Sigmoid colon (tissue), 7 donors: Measurements from ENCODE around the gene AIG1. TPM values are rescaled to one million over a fixed set of nuclear protein-coding genes. Genes with fewer than 3 reads are reported as not detected.

Experiments
- DNase-seq: peaks from one replicate; pipeline ENCODE4 v3.0.0-alpha.2; 2019
- H3K27ac ChIP-seq, 4 donors: fragments of 200-600 bp; sonication (generic); one replicate each; pipeline ENCODE4 v1.5.1; 2016 to 2019; ENCODE audit warnings: mild to moderate bottlenecking in 1 of 4
- H3K27me3 ChIP-seq, 3 donors: fragments of 200-600 bp; sonication (generic); one replicate each; pipeline ENCODE4 v1.5.1; 2019; ENCODE audit warnings: mild to moderate bottlenecking in 1 of 3
- H3K36me3 ChIP-seq, 4 donors: fragments of 200-600 bp; sonication (generic); one replicate each; pipeline ENCODE4 v1.5.1; 2016 to 2019
- H3K4me1 ChIP-seq, 4 donors: fragments of 200-600 bp; sonication (generic); one replicate each; pipeline ENCODE4 v1.5.1; 2017 to 2019
- H3K4me3 ChIP-seq, 4 donors: fragments of 200-600 bp; sonication (generic); one replicate each; pipeline ENCODE4 v1.5.1; 2017 to 2019; ENCODE audit warnings: mild to moderate bottlenecking in 2 of 4, moderate library complexity in 1 of 4
- H3K9me3 ChIP-seq, 4 donors: fragments of 200-600 bp in 3 of 4; sonication (generic) in 3 of 4; one replicate each; pipeline versions ENCODE4 v1.5.1 to v1.6.1; 2013 to 2019
- CTCF ChIP-seq, 4 experiments: fragments of 450-650 bp in 3 of 4; fragments of 200-600 bp in 1 of 4; IDR thresholded peaks; one replicate each; pipeline ENCODE4 v1.5.1; 2016 to 2019; ENCODE audit warnings: antibody characterized with exemption in 4 of 4, mild to moderate bottlenecking in 3 of 4, moderate library complexity in 2 of 4
- EP300 ChIP-seq, 4 donors: sonication (generic); formaldehyde crosslinking; IDR thresholded peaks; one replicate each; pipeline ENCODE4 v1.6.1; 2017; ENCODE audit warnings: antibody characterized with exemption in 4 of 4
- POLR2A ChIP-seq, 2 donors: fragments of 450-650 bp; IDR thresholded peaks; one replicate each; pipeline ENCODE4 v1.6.1; 2016; ENCODE audit warnings: antibody characterized with exemption in 2 of 2, mild to moderate bottlenecking in 2 of 2, moderate library complexity in 2 of 2
- POLR2AphosphoS5 ChIP-seq, 4 donors: sonication (generic); formaldehyde crosslinking; IDR thresholded peaks; one replicate each; pipeline ENCODE4 v1.6.1; 2017; ENCODE audit warnings: antibody characterized with exemption in 4 of 4
- WGBS, 2 donors: extraction: QIAGEN DNeasy Blood & Tissue Kit; methylation state at CpG; one replicate each; pipeline ENCODE4 v1.1.7; 2013; 5-methylcytosine and 5-hydroxymethylcytosine counted together
- intact Hi-C: fragments of 100-400 bp; cut with DNase I; formaldehyde crosslinking; loops from one replicate; pipeline ENCODE4 v1.15.1; 2023
- polyA plus RNA-seq, 3 donors: library from polyadenylated mRNA; stranded (reverse); fragments of 200-250 nt; gene quantifications; one replicate each; pipeline ENCODE4 v1.2.3, GENCODE V29; 2013
- total RNA-seq, 4 donors: library from RNA; depleted of rRNA; stranded (reverse); fragments of >200 nt; gene quantifications; one replicate each; pipeline ENCODE4 v1.1.0, GENCODE V29; 2016
- donor health status: healthy with polysubstance abuse.
- donor health status: Bipolar disorder and iron deficiency.
- donor health status: healthy.

The AIG1 gene
- total and polyA plus RNA-seq, 7 donors = 10.9 to 30.7 (median 20.6) TPM

GRCh38 chr6:143177706-143178105 is 117.0 kb downstream of the AIG1 start:
- no peak overlapping the region for H3K4me3 ChIP-seq
- no peaks in the 10 kb centered on the region for H3K27me3 ChIP-seq
- no peaks in the 10 kb centered on the region for H3K4me1 ChIP-seq
- WGBS, 2 donors = 95 to 96% methylated on average over 4 of the region's 4 CpGs
- H3K36me3 ChIP-seq = no peaks in the 10 kb centered on the region
- no peak overlapping the region for H3K27ac ChIP-seq
- intact Hi-C loops = no loop called here
- no peak for DNase-seq
- TF ChIP-seq POLR2A (IDR thresholded peaks at IDR 0.05) = no peak
- TF ChIP-seq EP300 (IDR thresholded peaks at IDR 0.05) = no peak
- no peak for TF ChIP-seq CTCF (IDR thresholded peaks at IDR 0.05)
- TF ChIP-seq POLR2AphosphoS5 (IDR thresholded peaks at IDR 0.05) = no peak
- H3K9me3 ChIP-seq = peaks cover 0 to 3% (median 0%) of the 10 kb centered on the region in 4 donors

- Histone ChIP-seq H3K36me3 (no peaks in the 10 kb centered on the region), H3K27ac (no peak overlapping the region), H3K4me3 (no peak overlapping the region), H3K27me3 (no peaks in the 10 kb centered on the region), H3K4me1 (no peaks in the 10 kb centered on the region), H3K9me3 (peaks cover 0 to 3% (median 0%) of the 10 kb centered on the region in 4 donors)
- TF ChIP-seq CTCF (IDR thresholded peaks at IDR 0.05) = no peak
- DNase-seq = no peak
- intact Hi-C loops = no loop called here
- 96 to 97% methylated on average over 3 of the region's 3 CpGs for WGBS, 2 donors
Observed at GRCh38 chr6:143179096-143179495, 118.4 kb downstream of the AIG1 start.

GRCh38 chr6:143179901-143180612 is 119.4 kb downstream of the AIG1 start:
- Histone ChIP-seq H3K36me3 (no peaks in the 10 kb centered on the region), H3K4me3 (no peak overlapping the region), H3K27me3 (no peaks in the 10 kb centered on the region), H3K4me1 (no peaks in the 10 kb centered on the region), H3K27ac (no peak overlapping the region), H3K9me3 (peaks cover 0 to 3% (median 0%) of the 10 kb centered on the region in 4 donors)
- intact Hi-C loops = no loop called here
- WGBS, 2 donors = 79 to 87% methylated on average over 3 of the region's 3 CpGs
- no peak for DNase-seq
- TF ChIP-seq POLR2AphosphoS5 (IDR thresholded peaks at IDR 0.05) (no peak), POLR2A (IDR thresholded peaks at IDR 0.05) (no peak), EP300 (IDR thresholded peaks at IDR 0.05) (no peak), CTCF (IDR thresholded peaks at IDR 0.05) (no peak)

- Histone ChIP-seq H3K4me1 (no peaks in the 10 kb centered on the region), H3K36me3 (no peaks in the 10 kb centered on the region), H3K27me3 (no peaks in the 10 kb centered on the region), H3K4me3 (no peak overlapping the region), H3K9me3 (peaks cover 0 to 3% (median 0%) of the 10 kb centered on the region in 4 donors), H3K27ac (no peak overlapping the region)
- intact Hi-C loops = no loop called here
- no peak for DNase-seq
- no peak for TF ChIP-seq POLR2A (IDR thresholded peaks at IDR 0.05)
- TF ChIP-seq EP300 (IDR thresholded peaks at IDR 0.05) = no peak
- TF ChIP-seq POLR2AphosphoS5 (IDR thresholded peaks at IDR 0.05) = no peak
- WGBS, 2 donors = 80 to 83% methylated on average over 2 of the region's 2 CpGs
Observed at GRCh38 chr6:143180826-143181225, 120.1 kb downstream of the AIG1 start.

GRCh38 chr6:143183666-143184065 is 123.0 kb downstream of the AIG1 start:
- Histone ChIP-seq H3K4me1 (peaks cover 0 to 10% (median 7%) of the 10 kb centered on the region in 4 donors), H3K27me3 (no peaks in the 10 kb centered on the region)
- intact Hi-C loops = no loop called here

More at GRCh38 chr6:143183666-143184065, 123.0 kb downstream of the AIG1 start:
- Histone ChIP-seq H3K9me3 (no peaks in the 10 kb centered on the region), H3K4me3 (no peak overlapping the region), H3K36me3 (no peaks in the 10 kb centered on the region), H3K27ac (no peak overlapping the region)
- DNase-seq = no peak
- TF ChIP-seq CTCF (IDR thresholded peaks at IDR 0.05) (no peak), POLR2A (IDR thresholded peaks at IDR 0.05) (no peak), EP300 (IDR thresholded peaks at IDR 0.05) (no peak), POLR2AphosphoS5 (IDR thresholded peaks at IDR 0.05) (no peak)
